PFSK-1 (cell line): ENCODE measurements around the gene DNM1.

Source experiments
- POLR2AphosphoS5 ChIP-seq: IDR thresholded peaks from 2 replicates; pipeline ENCODE4 v1.6.1; 2012; ENCODE audit warnings: low read depth, mild to moderate bottlenecking, control low read depth, low read length, moderate library complexity
- TAF1 ChIP-seq: IDR thresholded peaks from 2 replicates; pipeline ENCODE4 v1.6.1; 2012; ENCODE audit warnings: low read length, control low read depth, borderline replicate concordance; ENCODE audit not compliant: insufficient read depth
- TF ChIP-seq, protein P1 (sequence below), 2 experiments: IDR thresholded peaks; 2 replicates each; pipeline versions ENCODE4 v1.6.1 to v1.8.0; 2011 to 2012; ENCODE audit warnings: low read depth in 2 of 2, low read length in 2 of 2, control low read depth in 1 of 2, inconsistent platforms in 1 of 2, mild to moderate bottlenecking in 1 of 2, moderate library complexity in 1 of 2; ENCODE audit not compliant: insufficient read depth in 1 of 2

DNA sequence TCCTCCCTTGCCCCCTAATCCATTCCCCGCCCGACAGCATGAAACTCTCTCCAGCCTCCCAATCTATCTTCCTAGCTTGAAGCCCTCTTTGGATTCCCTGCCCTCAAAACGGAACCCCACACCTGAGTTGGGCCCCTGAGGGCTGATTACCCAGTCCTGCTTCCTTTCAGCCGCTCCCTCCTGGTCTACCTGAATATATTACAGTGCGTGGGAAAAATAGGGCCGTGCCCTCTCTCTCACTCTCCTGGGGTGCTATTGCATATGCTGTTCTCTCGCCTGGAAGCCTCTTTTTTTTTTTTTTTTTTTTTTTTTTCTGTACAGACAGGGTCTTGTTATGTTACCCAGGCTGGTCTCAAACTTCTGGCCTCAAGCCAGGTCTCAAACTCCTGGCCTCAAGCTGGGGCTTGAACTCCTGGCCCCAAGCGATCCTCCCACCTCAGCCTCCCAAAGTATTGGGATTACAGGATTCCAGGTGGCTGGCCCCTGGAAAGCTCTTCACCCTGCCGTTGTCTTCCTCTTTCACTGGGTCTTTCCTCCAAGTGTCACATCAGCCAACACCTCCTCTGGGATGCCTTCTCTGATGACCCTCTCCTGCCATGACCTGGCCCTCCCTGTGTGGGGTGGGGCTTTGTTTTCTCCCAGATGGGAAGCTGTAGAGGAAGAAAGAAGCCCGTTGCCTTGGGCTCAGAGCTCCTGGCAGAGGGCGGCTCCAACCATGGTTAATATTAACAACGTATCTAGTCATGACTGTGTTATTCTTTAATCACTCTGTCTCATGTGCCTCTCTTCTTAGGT lies 8.2 kb downstream of the DNM1 start:
- TF ChIP-seq POLR2AphosphoS5 (no peak), TAF1 (no peak)
- TF ChIP-seq, protein P1, sequence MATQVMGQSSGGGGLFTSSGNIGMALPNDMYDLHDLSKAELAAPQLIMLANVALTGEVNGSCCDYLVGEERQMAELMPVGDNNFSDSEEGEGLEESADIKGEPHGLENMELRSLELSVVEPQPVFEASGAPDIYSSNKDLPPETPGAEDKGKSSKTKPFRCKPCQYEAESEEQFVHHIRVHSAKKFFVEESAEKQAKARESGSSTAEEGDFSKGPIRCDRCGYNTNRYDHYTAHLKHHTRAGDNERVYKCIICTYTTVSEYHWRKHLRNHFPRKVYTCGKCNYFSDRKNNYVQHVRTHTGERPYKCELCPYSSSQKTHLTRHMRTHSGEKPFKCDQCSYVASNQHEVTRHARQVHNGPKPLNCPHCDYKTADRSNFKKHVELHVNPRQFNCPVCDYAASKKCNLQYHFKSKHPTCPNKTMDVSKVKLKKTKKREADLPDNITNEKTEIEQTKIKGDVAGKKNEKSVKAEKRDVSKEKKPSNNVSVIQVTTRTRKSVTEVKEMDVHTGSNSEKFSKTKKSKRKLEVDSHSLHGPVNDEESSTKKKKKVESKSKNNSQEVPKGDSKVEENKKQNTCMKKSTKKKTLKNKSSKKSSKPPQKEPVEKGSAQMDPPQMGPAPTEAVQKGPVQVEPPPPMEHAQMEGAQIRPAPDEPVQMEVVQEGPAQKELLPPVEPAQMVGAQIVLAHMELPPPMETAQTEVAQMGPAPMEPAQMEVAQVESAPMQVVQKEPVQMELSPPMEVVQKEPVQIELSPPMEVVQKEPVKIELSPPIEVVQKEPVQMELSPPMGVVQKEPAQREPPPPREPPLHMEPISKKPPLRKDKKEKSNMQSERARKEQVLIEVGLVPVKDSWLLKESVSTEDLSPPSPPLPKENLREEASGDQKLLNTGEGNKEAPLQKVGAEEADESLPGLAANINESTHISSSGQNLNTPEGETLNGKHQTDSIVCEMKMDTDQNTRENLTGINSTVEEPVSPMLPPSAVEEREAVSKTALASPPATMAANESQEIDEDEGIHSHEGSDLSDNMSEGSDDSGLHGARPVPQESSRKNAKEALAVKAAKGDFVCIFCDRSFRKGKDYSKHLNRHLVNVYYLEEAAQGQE (IDR thresholded peaks at IDR 0.05; ENCODE audit: insufficient read depth in 1 of 2, low read depth in 2 of 2, low read length in 2 of 2) = no peak
